KOPT-K1 (cell line): ENCODE measurements around the gene RPS18.
"Not testable (repeated sequence)": the region's sequence is repeated elsewhere in the genome, so short reads cannot be mapped to it uniquely, and the experiment has no call there.

Source experiments
- H3K27ac ChIP-seq: fragments of 200-600 bp; sonication (generic); 2 replicates; pipeline ENCODE4 v1.5.1; 2016; ENCODE audit warnings: antibody characterized with exemption, mild to moderate bottlenecking, low read depth, low read length; ENCODE audit not compliant: poor library complexity, severe bottlenecking
- H3K36me3 ChIP-seq: fragments of 200-600 bp; sonication (generic); 2 replicates; pipeline ENCODE4 v1.5.1; 2017; ENCODE audit warnings: antibody characterized with exemption, mild to moderate bottlenecking, low read length, moderate library complexity; ENCODE audit not compliant: insufficient read depth
- H3K9me3 ChIP-seq: fragments of 200-600 bp; sonication (generic); 2 replicates; pipeline ENCODE4 v1.5.1; 2017; ENCODE audit warnings: antibody characterized with exemption, low read length, mild to moderate bottlenecking; ENCODE audit not compliant: insufficient read depth, poor library complexity, severe bottlenecking

Gene RPS18

DNA sequence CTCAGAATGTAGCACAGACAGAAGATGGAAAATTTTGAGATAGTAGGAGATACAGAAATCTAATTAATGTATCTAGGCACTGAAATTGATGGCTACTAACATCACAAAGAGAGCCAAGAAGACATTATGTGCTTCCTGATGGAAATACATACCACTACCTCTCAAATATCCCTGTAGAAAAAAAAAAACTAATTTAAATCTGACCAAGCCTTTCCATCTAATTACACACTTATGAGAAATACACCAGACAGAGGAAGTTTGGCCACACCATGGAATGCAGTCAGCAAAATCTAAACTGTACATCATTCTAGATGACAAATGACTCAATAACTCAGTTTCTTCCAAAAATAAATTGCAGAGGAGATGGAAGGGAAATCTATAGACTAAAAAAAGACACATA, 19.1 kb upstream of the RPS18 start:
- peaks cover 31% of the 10 kb centered on the region for H3K36me3 ChIP-seq
- H3K9me3 ChIP-seq, result no peaks in the 10 kb centered on the region
- H3K27ac ChIP-seq, result no peak overlapping the region

DNA sequence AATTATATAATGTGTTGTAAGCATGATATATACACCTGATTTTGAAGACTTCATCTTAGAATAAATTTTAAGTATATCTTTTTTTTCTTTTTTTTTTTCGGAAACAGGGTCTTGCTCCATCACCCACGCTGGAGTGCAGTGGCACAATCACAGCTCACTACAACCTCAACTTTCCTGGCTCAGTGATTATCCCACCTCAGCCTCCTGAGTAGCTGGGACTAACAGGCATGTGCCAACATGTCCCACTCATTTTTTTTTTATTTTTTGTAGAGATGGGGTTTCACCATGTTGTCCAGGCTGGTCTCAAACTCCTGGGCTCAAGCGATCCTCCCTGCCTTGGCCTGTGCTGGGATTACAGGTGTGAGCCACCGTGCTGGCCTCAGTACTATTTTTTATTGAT, 17.3 kb upstream of the RPS18 start:
- peaks cover 45% of the 10 kb centered on the region for H3K36me3 ChIP-seq
- peaks cover 7% of the 10 kb centered on the region for H3K9me3 ChIP-seq
- no peak overlapping the region for H3K27ac ChIP-seq

DNA sequence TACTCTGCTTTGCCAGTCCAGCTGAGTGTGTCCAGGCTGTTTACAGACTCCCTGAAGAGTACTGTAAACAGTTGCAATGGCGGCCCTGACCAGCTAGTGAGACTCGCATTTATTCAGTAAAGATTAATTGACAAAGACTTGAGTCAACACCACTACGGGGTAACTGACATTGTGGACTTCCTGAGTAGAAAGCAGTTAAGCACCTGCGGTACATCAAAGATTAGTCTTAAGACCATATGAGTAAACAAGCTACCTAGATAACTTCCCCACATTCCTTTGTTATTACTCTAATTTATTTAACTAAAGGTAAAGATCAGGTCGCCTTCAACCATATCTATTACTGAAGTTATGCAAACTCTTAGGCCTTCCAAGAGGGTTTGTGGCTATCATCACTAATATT, 12.8 kb upstream of the RPS18 start:
- H3K9me3 ChIP-seq, result peaks cover 7% of the 10 kb centered on the region
- H3K27ac ChIP-seq, result no peak overlapping the region
- peaks cover 68% of the 10 kb centered on the region for H3K36me3 ChIP-seq

DNA sequence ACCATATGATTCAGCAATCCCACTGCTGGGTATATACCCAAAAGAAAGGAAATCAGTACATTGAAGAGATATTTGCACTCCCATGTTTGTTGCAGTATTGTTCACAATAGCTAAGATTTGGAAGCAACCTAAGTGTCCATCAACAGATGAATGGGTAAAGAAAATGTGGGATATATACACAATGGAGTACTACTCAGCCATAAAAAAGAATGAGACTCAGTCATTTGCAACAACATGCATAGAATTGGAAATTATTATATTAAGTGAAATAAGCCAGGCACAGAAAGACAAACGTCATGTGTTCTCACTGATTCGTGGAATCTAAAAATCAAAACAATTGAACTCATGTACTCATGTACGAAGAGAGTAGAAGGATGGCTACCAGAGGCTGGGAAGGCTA, 9.4 kb upstream of the RPS18 start:
- H3K27ac ChIP-seq, H3K9me3 ChIP-seq: not testable (repeated sequence)
- H3K36me3 ChIP-seq, result peaks cover 95% of the 10 kb centered on the region

DNA sequence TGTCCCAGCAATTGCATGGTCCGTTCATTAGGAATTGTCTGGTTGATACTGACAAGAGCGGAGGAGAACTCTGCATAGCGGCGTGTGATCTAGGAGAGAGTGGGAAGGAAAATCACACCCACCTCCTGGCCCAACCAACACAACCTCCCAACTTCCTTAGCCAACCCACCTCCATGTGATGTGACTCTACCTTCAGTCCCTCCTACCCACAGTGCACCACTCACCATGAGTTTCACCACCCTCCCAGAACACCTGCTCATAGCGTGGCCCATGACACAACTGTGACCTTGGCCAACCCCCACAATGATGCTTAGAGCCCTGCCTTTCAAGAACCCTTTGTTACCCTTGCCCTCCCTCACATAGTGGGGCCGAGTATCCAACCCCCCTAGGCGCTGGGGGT, 7.9 kb upstream of the RPS18 start:
- Histone ChIP-seq H3K9me3 (peaks cover 2% of the 10 kb centered on the region), H3K27ac (no peak overlapping the region), H3K36me3 (peaks cover 99% of the 10 kb centered on the region)

DNA sequence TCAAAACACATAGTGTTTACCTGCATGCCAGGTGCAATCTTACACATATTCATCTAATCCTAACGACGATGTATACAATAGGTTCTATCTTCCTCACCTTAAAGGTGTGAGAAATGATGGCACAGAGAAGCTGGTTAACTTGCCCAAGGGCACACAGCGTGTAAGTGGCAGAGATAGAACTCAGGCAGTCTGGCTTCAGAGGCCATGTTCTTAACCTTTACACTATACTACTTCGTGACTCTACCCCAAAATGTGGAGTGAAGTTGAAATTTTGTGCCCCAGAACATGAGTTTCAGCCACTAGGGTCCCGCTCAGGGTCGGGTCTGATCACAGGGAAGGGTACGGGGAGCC, 783 bp upstream of the RPS18 start:
- H3K27ac ChIP-seq, result peak overlapping the region; percentile 93
- no peaks in the 10 kb centered on the region for H3K9me3 ChIP-seq
- H3K36me3 ChIP-seq, result peaks cover 79% of the 10 kb centered on the region

DNA sequence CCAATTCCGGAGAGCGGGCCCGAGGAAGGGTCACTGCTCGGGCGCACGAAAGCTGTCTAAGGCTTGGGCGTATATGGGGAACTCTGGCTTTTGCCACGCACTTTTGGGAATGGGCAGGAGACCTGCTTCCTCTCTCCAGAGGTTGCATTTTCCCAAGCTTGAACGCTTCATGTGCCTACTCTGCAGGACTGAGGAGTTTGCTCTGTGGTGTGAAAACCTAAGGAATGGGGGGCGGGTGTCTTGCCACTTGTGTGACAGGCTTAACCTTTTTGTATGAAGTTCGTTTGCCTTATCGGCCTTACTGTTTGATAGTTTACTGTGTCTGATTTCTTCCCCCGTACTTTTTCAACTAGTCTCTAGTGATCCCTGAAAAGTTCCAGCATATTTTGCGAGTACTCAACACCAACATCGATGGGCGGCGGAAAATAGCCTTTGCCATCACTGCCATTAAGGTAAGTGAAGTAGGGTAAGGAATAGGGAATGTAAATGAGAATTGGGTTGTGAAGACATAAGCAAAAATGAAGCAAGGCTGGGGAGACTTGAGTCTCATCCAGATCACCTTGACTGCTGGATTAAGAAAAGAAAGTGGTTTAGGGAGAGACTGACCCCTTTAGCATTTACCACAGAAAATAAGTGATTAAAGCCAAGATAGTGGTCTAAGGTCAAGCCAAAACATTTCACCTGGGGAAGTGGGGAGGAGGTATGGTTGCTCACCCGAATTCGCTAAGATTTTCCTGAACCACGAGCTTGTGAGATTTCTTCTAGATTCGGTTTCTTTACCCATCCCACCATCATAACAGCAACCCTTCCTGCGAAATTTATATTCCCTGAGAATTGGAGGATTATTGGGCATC, 627 bp downstream of the RPS18 start:
- Histone ChIP-seq H3K36me3 (peaks cover 74% of the 10 kb centered on the region), H3K27ac (peak overlapping the region; percentile 93), H3K9me3 (no peaks in the 10 kb centered on the region)

DNA sequence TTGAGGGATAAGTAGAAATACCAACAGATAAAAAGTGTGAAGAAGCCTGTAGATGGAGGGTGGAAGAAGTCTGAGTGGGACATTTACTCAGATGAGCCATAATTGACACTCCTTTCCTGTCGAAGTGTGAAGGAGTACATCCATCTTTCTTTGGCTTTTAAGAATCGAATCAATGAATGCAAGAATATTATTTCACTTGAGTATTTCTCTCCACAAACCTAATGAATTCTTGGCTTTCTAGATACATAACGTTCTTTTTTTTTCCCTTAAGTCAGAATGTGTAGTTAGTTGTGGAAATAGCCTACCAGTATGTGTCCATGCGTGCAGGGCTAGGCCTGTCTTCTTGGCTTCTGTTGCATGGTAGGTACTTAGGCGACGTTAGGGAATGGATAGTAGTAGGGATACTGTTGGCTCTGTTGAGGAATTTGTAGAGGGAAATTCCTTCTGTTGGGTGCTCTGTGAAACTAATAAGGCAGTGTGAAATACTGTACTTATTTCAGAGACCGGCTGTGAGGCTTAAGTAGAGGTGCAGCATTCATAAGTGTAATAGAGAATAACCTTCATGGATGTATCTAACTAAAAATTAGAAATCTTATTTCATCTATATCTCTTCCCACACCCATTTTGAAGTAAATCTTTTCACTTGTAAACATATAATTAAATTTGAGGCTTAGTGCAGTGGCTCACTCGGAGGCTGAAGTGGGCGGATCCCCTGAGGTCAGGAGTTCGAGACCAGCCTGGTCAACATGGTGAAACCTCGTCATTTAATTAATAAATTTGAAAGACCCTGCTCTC, 1.5 kb downstream of the RPS18 start:
- H3K27ac ChIP-seq, result peak overlapping the region; percentile 93
- H3K36me3 ChIP-seq, result peaks cover 69% of the 10 kb centered on the region
- no peaks in the 10 kb centered on the region for H3K9me3 ChIP-seq

DNA sequence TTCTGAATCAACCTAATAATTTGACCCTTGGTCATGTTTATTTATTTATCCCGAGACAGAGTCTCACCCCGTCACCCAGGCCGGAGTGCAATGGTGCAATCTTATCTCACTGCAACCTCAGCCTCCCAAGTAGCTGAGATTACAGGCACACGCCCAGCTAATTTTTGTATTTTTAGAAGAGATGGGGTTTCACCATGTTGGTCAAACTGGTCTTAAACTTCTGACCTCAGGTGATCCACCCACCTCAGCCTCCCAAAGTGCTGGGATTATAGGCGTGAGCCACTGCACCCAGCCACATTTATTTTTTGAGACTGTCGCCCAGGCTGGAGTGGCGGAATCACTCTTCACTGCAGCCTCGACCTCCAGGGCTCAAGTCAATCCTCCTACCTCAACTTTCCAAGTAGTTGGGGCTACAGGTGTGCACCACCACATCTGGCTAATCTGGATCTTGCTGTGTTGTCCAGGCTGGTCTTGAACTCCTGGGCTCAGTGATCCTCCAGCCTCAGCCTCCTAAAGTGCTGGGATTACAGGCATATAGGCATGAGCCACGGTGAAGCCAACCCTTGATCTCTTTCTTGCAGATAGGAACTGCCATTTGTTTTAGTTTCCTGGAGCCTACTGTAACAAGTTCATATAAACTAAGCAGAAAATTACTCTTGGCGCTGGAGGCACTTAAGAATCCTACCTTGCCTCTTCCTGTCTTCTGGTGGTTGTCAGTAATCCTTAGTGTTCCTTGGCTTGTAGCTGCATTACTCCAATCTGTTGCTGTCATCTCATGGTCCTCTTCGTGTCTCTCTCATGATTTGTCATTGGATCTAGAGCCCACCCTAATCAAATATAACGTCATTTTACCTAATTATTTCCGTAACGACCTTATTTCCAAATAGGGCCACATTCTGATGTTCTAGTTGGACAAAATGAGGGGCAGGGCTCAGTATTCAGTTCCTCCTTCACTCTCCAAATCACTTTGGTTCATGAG, 2.3 kb downstream of the RPS18 start:
- H3K9me3 ChIP-seq, result no peaks in the 10 kb centered on the region
- peaks cover 69% of the 10 kb centered on the region for H3K36me3 ChIP-seq
- H3K27ac ChIP-seq, result peak overlapping the region; percentile 2

DNA sequence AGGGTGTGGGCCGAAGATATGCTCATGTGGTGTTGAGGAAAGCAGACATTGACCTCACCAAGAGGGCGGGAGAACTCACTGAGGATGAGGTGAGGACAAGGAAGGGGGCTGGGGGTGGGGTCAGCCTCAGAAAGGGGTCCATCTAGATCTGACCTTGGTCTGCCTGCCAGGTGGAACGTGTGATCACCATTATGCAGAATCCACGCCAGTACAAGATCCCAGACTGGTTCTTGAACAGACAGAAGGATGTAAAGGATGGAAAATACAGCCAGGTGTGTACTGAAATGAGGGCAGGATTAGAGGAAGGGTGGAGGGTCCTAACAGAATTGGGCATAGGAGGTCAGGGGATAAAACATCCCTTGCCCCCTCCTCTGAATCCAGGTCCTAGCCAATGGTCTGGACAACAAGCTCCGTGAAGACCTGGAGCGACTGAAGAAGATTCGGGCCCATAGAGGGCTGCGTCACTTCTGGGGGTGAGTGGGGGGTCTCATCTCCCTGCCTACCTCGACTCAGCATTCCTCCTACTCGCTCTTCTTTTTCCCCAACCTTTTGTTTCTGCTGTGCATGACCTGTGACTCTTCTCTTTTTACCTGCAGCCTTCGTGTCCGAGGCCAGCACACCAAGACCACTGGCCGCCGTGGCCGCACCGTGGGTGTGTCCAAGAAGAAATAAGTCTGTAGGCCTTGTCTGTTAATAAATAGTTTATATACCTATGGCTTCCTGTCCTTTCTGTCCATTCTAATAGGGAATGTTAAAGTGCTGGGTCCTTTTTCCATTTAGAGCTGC, 4.1 kb downstream of the RPS18 start:
- not testable (repeated sequence) for H3K9me3 ChIP-seq
- peaks cover 77% of the 10 kb centered on the region for H3K36me3 ChIP-seq
- peak overlapping the region; percentile 74 for H3K27ac ChIP-seq

DNA sequence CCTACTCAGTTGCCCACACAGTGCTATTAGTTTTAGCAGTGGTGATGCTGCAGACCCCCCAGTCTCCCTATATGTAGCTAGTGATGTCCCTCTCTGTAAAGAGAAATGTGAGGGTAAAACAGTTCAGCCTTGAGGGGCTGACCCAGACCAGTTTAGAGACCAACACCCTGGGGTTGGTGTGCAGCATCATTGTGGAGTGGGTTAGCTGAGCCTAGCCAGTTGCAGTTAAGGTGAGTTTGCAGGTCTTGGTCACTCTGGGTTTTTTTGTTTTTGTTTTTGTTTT, 4.6 kb downstream of the RPS18 start:
- Histone ChIP-seq H3K27ac (peak overlapping the region; percentile 74), H3K36me3 (peaks cover 82% of the 10 kb centered on the region), H3K9me3 (no peaks in the 10 kb centered on the region)

DNA sequence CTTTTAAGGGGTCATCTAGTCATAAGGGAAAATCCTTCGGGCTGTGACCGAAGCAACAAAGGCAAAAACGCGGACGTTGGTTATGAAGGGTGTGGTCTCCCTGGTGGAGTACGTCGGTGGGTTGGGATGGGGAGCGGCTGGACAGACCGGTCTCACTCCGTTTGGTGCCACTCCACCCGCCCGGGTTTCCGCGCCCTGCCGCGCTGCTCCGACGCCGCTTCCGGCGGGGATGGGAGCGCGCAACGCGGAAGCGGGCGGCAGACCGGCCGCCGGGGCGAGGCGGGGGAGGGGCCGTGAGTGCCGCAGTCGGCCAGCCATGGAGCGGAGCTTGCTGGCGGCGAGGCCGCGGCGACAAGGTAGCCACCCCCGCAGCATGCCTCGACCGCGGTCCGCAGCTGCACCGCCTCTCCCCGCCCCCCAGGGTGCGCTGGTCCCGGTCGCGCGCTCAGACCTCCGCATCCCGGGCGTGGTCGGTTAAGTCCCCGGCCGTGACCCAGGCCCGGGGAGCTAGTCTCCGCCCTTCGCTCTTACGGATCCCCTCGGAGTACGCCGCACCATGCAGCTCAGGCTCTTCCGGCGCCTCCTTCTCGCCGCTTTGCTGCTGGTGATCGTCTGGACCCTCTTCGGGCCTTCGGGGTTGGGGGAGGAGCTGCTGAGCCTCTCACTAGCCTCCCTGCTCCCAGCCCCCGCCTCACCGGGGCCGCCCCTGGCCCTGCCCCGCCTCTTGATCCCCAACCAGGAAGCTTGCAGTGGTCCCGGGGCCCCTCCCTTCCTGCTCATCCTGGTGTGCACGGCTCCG, 5.2 kb downstream of the RPS18 start, which contains the start of gene B3GALT4:
Gene B3GALT4, plus strand, starts transcription at position 260 of the 799 bp plus-strand sequence. Its CDS starts 297 bp downstream, at position 557.
- Histone ChIP-seq H3K27ac (peak within 1 kb of the TSS; percentile 74), H3K36me3 (peaks cover 88% of the 10 kb centered on the region), H3K9me3 (no peaks in the 10 kb centered on the region)

DNA sequence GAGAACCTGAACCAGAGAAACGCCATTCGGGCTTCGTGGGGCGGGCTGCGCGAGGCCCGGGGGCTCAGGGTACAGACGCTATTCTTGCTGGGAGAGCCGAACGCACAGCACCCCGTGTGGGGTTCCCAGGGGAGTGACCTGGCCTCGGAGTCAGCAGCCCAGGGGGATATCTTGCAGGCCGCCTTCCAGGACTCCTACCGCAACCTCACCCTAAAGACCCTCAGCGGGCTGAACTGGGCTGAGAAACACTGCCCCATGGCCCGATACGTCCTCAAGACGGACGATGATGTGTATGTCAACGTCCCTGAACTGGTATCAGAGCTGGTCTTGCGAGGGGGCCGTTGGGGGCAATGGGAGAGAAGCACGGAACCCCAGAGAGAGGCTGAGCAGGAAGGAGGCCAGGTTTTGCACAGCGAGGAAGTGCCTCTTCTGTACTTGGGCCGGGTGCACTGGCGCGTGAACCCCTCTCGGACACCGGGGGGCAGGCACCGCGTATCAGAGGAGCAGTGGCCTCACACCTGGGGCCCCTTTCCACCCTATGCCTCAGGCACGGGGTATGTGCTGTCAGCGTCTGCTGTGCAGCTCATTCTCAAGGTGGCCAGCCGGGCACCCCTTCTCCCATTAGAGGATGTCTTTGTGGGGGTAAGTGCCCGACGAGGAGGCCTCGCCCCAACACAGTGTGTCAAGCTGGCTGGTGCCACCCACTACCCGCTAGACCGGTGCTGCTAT, 6.0 kb downstream of the RPS18 start:
- peaks cover 90% of the 10 kb centered on the region for H3K36me3 ChIP-seq
- peak overlapping the region; percentile 74 for H3K27ac ChIP-seq
- no peaks in the 10 kb centered on the region for H3K9me3 ChIP-seq
